OCI-M1 (cell line): ENCODE data around the gene ARPC1B.
"Not testable (repeated sequence)": the region's sequence is repeated elsewhere in the genome, so short reads cannot be mapped to it uniquely, and the experiment has no call there.

Experiments used
- DNase-seq: peaks from one replicate; lab custom pipeline; 2025; lab: John Stamatoyannopoulos, UW

The ARPC1B gene

DNA sequence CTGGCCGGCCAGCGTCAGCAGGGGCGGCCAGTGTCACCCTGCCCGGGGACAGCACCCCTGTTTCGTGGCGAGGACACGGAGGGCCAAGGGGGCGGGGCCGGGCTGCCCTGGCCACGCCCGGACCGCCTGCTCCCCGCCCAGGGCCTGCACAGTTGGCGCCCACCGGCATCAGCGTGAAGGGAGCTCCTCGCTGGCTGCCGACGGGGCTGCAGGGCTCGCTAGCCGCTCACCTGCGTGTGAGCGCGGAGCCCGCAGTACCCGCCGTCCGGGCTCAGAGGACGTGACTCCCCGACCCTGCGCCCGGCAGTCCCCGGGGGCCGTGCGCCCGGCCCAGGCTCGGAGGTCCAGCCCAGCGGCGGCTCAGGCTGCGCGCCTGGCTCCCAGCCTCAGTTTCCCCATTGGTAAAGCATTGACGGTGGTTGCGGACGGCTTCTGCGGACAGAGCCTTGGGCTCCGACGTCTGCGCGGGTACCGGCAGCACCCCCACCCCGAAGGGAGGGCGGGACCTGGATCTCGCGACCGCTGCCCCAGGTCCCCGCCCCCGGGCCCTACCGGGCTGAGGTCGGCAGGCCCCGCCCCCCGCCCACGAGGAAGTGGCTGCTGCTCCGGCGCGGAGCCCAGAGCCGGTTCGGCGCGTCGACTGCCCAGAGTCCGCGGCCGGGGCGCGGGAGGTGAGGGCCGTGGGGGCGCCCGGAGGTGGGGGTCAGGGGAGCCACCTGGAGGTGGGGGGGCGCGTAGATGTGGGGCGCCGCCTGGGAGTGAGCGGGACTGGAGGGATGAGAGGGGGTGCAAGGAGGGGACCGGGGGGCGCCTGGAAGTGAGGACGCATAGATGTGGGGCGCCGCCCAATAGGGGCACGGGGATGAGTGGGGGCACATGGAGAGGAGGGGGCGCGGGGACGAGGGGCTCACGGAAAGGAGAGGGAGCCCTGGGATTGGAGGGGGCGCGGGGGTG, at the start of gene ARPC1B:
TSS of gene ARPC1B (plus strand) at position 620 of the 954 bp plus-strand sequence. CDS start 10,985 bp downstream, outside the sequence.
- peak; percentile 93 for DNase-seq

DNA sequence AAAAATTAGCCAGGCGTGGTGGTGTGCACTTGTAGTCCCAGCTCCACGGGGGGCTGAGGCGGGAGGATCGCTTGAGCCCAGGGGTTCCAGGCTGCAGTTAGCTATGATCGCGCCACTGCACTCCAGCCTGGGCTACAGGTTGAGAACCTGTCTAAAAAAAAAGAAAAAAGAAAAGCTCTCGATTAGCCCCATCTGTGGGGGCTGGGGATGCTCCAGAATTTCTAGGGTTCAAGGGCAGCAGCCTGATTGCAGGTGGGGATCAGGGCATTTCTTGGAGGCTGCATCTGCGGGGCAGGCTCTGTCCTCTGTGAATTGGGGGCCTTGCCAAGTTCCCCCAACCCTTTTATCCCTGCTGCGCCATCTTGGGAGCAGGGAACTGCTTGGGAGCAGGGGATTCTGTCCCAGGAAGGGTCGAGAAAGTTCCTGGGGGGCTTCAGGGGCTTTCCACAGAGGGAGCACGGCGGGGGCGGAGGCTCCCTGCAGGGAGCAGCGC, 49.5 kb upstream of the ARPC1B start:
- no peak for DNase-seq

DNA sequence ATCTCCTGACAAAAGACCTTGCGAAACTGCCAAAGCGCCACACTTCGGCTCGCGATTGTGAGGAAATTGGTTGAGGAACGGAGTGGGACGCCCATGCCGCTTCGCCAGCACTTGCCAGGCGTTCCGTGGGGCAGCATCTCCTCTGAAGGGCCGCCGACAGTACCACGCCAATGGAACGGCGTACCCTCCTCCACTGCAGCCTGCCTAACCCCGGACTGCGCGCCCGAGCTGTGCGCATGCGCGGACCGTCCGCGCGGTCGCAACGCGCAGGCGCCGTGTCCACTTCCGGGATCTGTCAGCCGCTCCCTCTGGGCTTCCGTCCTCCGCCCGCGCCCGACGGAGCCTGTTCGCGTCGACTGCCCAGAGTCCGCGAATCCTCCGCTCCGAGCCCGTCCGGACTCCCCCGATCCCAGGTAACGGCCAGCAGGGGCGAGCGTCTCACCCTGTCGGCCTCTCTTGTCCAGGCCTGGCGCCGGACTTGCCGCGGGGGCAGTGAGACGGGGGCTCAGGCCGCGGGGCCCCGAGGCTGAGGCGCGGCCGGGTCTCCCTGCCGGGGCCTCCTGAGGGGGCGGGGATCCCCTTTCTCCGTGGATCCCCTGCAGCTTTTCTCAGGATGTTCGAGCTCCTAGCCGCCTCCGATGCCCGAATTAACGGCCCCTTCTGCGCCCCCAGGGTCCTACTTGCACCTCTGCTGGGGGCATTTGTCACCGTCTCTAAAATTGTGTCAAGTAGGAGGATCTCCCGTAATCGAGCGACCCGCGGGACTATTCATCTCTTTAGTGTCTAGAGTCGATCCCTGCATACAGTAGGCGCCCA, 48.7 kb upstream of the ARPC1B start, which contains the start of gene ARPC1A:
TSS of gene ARPC1A (plus strand) at position 307 of the 816 bp plus-strand sequence. CDS start 7,456 bp downstream, outside the sequence.
- DNase-seq: peak; percentile 99

DNA sequence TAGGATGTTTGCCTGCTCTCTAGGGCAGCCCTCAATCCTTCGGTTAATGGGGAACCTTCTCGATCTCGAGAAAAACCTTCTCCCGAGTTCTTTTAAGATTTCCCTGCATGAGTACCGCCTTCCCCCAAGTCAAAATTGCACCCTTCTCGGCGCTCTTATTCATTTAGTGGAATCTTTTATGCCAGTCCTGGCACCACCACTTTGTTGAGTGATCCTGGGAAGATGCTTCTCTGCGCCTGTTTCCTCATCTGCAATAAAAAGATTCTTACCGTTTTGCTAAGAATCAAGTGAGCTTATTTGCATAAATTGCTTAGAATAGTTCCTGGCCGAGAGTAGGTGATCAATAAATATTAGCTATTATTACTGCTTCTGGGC, 48.1 kb upstream of the ARPC1B start:
- DNase-seq: no peak

DNA sequence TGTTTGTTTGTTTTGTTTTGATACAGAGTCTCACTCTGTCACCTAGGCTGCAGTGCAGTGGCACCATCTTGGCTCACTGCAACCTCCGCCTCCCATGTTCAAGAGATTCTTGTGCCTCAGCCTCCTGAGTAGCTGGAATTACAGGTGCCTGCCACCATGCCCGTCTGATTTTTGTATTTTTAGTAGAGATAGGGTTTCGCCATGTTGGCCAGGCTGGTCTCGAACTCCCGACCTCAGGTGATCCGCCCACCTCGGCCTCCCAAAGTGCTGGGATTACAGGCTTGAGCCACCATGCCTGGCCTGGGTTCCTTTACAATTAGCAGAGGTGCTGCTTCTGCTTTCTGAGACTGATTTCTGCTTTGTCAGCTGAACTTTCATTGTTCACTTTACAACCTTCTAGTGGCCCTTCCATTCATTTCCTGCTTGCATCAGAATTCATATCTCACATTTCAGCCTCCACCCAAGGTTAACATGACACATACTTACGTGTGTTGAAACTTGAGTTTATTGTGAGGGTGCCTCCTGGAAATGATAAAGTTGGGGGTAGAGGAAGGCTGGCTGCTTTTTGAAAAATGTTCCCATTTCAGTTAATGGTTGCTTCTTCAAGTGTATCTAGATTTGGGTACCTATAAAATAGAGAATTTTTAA, 44.1 kb upstream of the ARPC1B start:
- peak; percentile 97 for DNase-seq

DNA sequence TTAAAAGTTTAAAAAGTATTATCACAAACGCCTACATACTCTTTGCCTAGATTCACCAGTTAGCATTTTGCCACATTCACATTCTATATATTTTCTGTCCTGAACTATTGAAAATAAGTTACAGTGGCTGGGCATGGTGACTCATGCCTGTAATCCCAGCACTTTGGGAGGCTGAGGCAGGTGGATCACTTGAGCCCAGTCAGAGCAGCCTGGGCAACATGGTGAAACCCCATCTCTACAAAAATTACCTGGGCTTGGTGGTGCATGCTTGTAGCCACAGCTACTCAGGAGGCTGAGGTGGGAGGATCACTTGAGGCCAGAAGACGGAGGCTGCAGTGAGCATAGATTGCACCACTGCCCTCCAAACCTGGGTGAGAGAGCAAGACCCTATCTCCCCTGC, 43.5 kb upstream of the ARPC1B start:
- no peak for DNase-seq

DNA sequence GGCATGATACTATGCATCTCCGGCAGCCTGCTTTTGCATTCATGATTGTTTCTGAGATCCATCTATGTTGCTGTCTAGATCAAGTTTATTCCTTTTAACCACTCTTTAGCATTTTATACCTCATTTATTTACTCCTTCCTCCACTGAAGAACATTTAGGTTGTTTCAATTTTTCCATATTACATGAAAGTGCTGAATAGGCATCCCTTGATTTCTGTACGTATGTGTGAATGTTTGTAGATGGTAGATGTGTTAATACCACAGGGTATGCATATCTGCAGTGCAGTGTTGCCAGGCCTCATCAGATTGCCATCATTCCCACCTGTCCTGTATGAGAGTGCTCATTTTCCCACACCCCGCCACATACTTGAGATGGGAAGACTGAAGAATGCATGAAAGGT, 34.9 kb upstream of the ARPC1B start:
- DNase-seq: no peak

DNA sequence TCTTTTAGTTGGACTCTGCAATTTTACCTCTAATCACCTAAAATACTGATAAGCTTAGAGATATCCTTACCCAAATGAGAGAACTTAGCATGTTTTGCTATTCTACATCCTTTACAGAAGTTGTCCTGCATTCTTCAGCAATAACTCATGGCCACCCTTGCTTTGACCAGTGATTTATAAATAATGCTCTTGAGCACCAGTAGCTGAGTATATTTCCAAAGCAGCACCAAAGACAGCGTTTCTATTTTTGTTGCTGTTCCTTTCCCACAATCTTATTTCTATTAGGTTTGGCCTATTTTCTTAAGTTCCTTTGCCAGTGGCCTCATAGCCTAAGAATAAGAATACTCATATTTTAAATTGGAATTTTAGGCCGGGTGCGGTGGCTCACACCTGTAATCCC, 33.9 kb upstream of the ARPC1B start:
- no peak for DNase-seq

DNA sequence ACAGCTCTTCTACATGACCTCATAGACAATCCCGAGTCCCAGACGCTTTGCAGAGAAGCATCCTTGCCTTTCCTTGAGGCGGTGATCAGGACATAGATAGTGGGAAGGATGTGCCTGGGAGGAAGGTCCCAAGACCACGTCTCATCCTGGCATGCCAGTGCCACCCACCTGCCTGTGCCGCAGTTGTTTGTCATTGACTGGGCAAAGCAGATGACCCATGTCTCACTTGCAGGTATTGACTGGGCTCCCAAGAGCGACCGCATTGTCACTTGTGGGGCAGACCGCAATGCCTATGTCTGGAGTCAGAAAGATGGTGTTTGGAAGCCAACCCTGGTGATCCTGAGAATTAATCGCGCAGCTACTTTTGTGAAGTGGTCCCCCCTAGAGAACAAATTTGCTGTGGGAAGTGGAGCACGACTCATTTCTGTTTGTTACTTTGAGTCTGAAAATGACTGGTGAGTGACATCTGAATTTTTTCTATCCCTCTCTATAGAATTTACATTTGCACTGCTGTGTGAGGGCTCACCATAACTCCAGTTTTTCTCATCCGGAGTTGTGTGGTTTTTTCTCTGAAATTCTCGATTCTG, 30.4 kb upstream of the ARPC1B start:
- no peak for DNase-seq

DNA sequence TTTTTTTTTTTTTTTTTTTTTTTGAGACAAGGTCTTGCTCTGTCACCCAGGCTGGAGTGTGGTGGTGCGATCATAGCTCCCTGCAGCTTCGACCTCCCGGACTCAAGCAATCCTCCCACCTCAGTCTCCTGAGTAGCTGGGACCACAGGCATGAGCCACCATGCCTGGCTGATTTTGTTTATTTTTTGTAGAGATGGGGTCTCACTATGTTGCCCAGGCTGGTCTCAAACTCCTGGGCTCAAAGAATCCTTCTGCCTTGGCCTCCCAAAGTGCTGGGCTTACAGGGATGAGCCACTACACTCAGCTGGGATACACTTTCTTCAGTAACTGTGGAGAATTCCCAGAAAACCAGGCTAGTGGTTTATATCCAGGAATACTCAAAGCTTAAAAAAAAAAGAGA, 23.9 kb upstream of the ARPC1B start:
- DNase-seq: not testable (repeated sequence)

DNA sequence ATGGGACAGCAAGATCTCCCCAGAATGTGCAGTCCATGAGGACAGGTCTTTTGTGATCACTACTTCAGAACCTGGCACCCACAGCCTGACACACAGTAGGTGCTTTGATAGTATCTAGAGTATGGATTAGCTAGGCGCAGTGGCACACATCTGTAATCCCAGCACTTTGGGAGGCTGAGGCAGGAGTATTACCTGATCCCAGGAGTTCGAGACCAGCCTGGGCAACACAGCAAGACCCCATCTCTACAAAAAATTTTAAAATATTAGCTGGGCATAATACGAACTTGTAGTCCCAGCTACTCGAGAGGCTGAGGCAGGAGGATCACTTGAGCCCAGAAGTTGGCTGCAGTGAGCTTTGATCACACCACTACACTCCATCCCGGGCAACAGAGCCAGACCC, 22.3 kb upstream of the ARPC1B start:
- no peak for DNase-seq

DNA sequence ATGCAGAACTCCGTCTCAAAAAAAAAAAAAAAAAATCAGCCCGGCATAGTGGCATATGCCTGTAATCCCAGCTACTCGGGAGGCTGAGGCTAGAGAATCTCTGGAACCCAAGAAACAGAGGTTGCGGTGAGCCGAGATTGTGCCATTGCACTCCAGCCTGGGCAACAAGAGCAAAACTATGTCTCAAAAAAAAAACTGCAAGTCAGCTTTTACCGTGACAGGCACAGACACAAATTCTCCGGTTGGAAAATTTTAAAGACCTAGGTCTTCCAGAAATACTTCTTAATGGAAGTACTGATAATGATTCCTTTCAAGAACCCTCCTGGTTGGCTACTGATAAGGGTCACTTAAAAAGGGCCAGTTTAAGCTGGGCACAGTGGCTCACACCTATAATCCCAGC, 19.4 kb upstream of the ARPC1B start:
- DNase-seq: no peak

DNA sequence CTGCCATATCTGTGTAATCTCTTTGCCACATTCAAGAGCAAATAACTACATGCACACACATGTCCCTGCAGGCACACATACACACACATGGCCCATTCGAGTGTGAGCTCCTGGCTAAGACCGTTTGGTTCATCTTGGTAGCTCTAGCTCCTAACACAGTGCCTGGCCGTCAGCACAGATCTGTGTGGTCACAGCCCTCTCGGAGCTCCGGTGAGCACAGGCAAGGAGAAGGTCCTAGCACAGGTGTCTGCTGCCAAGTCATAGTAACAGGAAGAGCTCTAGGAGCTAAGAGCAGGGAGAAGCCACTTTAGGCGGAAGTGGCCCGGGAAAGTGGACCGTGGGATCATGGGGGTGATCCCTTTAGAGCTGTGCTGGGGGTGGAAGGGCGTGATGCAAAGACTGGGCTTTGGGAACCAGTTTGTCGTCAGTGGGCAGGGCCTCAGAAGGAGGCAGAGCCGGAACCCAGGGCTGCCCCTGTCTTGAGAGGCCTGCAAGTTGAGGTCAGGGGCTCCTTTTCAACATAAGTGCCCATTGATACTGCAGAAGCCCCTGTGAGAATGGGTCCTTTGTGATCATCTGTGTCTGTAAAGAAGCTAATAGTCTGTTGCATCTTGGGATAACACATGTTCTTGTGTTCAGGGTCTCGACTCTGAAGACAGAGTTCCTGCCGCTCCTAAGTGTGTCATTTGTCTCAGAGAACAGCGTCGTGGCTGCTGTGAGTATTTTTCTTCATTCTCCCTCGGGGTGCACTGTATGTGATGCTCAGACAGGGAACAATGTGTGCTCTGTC, 16.6 kb upstream of the ARPC1B start:
- DNase-seq: no peak

DNA sequence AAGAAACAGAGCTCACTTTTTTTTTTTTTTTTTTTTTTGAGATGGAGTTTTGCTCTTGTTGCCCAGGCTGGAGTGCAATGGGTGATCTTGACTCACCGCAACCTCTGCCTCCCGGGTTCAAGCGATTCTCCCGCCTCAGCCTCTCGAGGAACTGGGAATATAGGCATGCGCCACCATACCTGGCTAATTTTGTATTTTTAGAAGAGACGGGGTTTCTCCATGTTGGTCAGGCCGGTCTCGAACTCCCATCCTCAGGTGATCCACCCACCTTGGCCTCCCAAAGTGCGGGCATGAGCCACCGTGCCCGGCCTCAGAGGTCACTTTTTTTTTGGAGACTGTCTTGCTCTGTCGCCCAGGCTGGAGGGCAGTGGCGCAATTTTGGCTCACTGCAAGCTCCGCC, 16.0 kb upstream of the ARPC1B start:
- DNase-seq: not testable (repeated sequence)

DNA sequence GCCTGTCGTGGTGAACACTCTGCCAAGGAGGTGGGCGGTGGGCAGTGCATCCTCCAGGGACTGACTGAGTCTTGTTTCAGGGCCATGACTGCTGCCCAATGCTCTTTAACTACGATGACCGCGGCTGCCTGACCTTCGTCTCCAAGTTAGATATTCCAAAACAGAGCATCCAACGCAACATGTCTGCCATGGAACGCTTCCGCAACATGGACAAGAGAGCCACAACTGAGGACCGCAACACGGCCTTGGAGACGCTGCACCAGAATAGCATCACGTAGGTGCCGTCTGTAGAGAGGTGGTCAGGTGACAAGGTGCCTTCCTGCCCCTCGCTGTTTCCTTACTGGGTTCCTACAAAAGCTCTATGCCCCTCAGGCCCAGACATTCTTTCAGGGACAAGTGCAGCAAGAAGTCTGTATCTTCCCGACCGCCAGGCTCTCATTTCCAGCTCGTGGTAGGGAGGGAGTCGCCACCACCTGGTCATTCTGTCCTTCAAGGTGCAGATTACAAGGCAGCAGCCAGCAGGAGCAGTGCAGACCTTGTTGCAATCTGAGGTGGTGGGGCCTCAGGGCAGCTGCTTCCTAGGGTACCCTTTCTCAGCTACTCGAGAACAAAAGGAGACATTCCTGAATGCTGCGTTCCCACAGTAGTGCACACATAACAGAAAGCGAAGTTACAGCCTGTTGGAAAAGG, 14.9 kb upstream of the ARPC1B start:
- DNase-seq: no peak

DNA sequence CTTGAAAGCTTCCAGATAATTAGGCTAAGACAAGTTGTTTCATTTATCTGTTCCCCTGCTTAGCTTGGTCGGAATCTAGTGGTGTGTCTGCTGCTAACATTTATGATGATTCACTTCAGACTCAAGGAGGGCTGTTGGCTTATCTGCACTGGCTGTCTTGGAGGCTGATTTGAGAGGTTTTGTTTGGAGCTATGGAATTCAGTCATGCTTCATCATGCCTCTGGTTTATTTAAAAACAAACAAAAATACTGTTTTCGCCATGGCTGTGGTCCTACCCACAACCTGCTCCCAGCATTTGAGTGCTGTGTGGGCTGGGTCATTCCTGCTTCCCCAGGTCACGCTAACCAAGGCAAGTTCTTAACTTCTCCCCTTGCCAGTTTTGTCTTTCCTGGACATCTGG, 11.7 kb upstream of the ARPC1B start:
- DNase-seq: no peak

DNA sequence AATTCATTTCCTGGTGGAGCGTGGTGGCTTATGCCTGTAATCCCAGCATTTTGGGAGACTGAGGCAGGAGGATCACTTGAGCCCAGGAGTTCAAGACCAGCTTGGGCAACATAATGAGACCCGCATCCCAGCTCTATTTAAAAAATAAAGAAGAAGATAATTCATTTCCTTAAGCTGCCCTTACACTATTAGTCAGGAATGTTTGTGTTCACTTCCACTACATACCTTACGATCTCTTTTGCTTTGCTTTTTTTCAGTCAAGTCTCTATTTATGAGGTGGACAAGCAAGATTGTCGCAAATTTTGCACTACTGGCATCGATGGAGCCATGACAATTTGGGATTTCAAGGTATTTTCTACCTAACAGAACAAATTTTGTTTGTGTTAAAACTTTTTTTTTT, 11.2 kb upstream of the ARPC1B start:
- DNase-seq: no peak

DNA sequence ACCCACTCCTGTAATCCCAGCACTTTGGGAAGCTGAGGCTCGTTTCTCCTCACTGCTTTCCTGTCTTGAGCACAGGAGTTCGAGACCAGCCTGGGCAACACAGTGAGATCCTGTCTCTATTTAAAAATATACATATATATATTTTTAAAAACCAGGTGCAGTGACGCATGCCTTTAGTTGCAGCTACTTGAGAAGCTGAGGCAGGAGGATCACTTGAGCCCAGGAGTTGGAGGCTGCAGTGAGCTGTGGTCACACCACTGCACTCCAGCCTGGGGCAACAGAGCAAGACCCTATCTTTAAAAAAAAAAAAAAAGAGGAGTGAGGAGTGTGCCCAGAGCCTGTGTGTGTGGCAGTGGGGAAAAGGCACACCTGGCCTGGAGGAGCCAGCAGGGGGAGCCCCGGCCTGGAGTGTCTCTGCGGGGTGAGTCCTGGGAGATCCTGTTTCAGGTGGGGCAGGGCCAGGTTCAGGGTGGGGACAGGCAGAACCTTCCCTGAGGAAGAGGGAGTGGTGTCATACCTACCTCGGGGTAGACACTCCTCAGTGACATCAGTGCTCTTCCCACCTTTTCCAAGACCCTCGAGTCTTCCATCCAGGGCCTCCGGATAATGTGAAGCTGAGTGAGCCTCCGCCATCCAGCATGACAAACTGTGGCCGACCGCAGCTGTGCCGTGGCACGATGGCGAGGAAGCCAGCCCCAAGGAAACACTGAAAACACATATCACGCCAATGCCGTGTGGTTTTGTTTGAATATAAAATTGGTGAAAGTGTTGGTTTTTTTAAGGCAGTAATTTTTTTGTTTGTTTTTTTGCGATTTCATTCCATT, 9.0 kb upstream of the ARPC1B start:
- DNase-seq: peak; percentile 63

DNA sequence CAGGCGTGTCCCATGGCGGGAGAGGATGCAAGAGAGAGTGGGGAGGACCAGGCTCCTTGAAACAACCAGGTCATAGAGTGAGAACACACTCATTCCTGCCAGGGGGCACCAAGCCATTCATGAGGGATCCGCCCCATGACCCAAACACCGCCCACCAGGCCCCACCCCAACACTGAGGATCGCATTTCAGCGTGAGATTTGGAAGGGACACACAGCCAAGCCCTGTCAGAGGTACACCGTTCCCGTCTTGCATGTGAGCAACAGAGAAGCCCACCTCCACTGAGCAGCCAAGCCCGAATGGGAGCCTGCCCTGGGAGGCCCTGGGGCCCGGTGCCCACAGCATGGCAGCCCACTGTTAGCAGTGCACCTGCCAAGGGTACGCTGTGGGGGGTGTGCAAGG, 7.9 kb upstream of the ARPC1B start:
- no peak for DNase-seq
